Type B pancreatic cell (in vitro differentiated cells): ENCODE measurements around the gene DOCK10. TPM values are rescaled to one million over a fixed set of nuclear protein-coding genes. Genes with fewer than 3 reads are reported as not detected.
"Not testable (repeated sequence)": the region's sequence is repeated elsewhere in the genome, so short reads cannot be mapped to it uniquely, and the experiment has no call there.

Experiments
- DNase-seq: peaks from one replicate; pipeline ENCODE4 v3.0.0; 2021; ENCODE audit warnings: mixed read lengths; ENCODE audit not compliant: unreplicated experiment; ENCODE audit errors: extremely low spot score
- H3K27ac Mint-ChIP-seq: 2 replicates; pipeline ENCODE4 v1.8.0; 2021; ENCODE audit warnings: mild to moderate bottlenecking, mixed read lengths
- H3K27me3 Mint-ChIP-seq: 2 replicates; pipeline ENCODE4 v1.8.0; 2021; ENCODE audit warnings: mixed read lengths
- H3K36me3 Mint-ChIP-seq: 2 replicates; pipeline ENCODE4 v1.8.0; 2021; ENCODE audit warnings: mixed read lengths
- H3K4me1 Mint-ChIP-seq: one replicate; pipeline ENCODE4 v1.8.0; 2021; ENCODE audit warnings: mixed read lengths; ENCODE audit not compliant: unreplicated experiment
- H3K4me3 Mint-ChIP-seq: 2 replicates; pipeline ENCODE4 v1.8.0; 2021; ENCODE audit warnings: mild to moderate bottlenecking, mixed read lengths
- H3K9me3 Mint-ChIP-seq: 2 replicates; pipeline ENCODE4 v1.8.0; 2021; ENCODE audit warnings: mixed read lengths
- CTCF ChIP-seq: fragments of 200-600 bp; sonication (generic); conservative IDR thresholded peaks from 2 replicates; pipeline ENCODE4 v1.5.0; 2021; ENCODE audit warnings: antibody characterized with exemption, mild to moderate bottlenecking
- total RNA-seq: library from RNA; stranded (reverse); gene quantifications from 2 replicates; pipeline ENCODE4 v1.2.1, GENCODE V29; 2021; ENCODE audit warnings: low replicate concordance

Gene DOCK10
- total RNA-seq, 1 donor from 2014 or later, result 3.5 TPM

- Mint-ChIP-seq H3K9me3 (no peaks in the 10 kb centered on the region), H3K27me3 (no peaks in the 10 kb centered on the region), H3K27ac (no peak overlapping the region), H3K36me3 (no peaks in the 10 kb centered on the region), H3K4me1 (no peaks in the 10 kb centered on the region), H3K4me3 (no peak overlapping the region)
- TF ChIP-seq CTCF, result no peak
- no peak for DNase-seq
Observed at GRCh38 chr2:225064362-225064761, 22.1 kb upstream of the DOCK10 start.

- Mint-ChIP-seq H3K27ac (no peak overlapping the region), H3K9me3 (no peaks in the 10 kb centered on the region)
Observed at GRCh38 chr2:225056330-225057073, 14.2 kb upstream of the DOCK10 start.

GRCh38 chr2:225055714-225056113, 13.4 kb upstream of the DOCK10 start:
- Mint-ChIP-seq H3K4me3 (no peak overlapping the region), H3K4me1 (no peaks in the 10 kb centered on the region), H3K27ac (no peak overlapping the region), H3K27me3 (peaks cover 3% of the 10 kb centered on the region), H3K36me3 (no peaks in the 10 kb centered on the region), H3K9me3 (no peaks in the 10 kb centered on the region)
- no peak for TF ChIP-seq CTCF
- DNase-seq, result no peak

More at GRCh38 chr2:225056330-225057073, 14.2 kb upstream of the DOCK10 start:
- no peak for DNase-seq
- Mint-ChIP-seq H3K27me3 (no peaks in the 10 kb centered on the region), H3K36me3 (no peaks in the 10 kb centered on the region), H3K4me1 (no peaks in the 10 kb centered on the region), H3K4me3 (no peak overlapping the region)
- no peak for TF ChIP-seq CTCF

- no peaks in the 10 kb centered on the region for H3K9me3 Mint-ChIP-seq
- H3K4me1 Mint-ChIP-seq, result no peaks in the 10 kb centered on the region
- H3K36me3 Mint-ChIP-seq, result no peaks in the 10 kb centered on the region
- DNase-seq, result no peak
- no peak for TF ChIP-seq CTCF
- H3K27me3 Mint-ChIP-seq, result peaks cover 20% of the 10 kb centered on the region
- no peak overlapping the region for H3K27ac Mint-ChIP-seq
- H3K4me3 Mint-ChIP-seq, result no peak overlapping the region
Observed at GRCh38 chr2:225052703-225053102, 10.4 kb upstream of the DOCK10 start.

- H3K9me3 Mint-ChIP-seq, H3K4me1 Mint-ChIP-seq, H3K36me3 Mint-ChIP-seq, H3K27ac Mint-ChIP-seq, H3K4me3 Mint-ChIP-seq, DNase-seq: not testable (repeated sequence)
- H3K27me3 Mint-ChIP-seq, result peaks cover 70% of the 10 kb centered on the region
Observed at GRCh38 chr2:225047502-225047901, 5.2 kb upstream of the DOCK10 start.

GRCh38 chr2:225042800-225043167, 516 bp upstream of the DOCK10 start:
- no peak for DNase-seq
- peak overlapping the region; percentile 84 for H3K4me3 Mint-ChIP-seq
- peaks cover 91% of the 10 kb centered on the region for H3K27me3 Mint-ChIP-seq

More at GRCh38 chr2:225042800-225043167, 516 bp upstream of the DOCK10 start:
- TF ChIP-seq CTCF, result no peak
- Mint-ChIP-seq H3K9me3 (no peaks in the 10 kb centered on the region), H3K27ac (peak overlapping the region; percentile 26), H3K4me1 (peaks cover 7% of the 10 kb centered on the region), H3K36me3 (no peaks in the 10 kb centered on the region)
